GM23248 (cell line): Measurements from ENCODE around the gene ARNT2.

Experiments
- EZH2 ChIP-seq: fragments of 200-600 bp; sonication (generic); IDR thresholded peaks from 2 replicates; pipeline ENCODE4 v1.6.1; 2018; ENCODE audit warnings: antibody characterized with exemption, mild to moderate bottlenecking; ENCODE audit not compliant: insufficient read depth, poor library complexity, severe bottlenecking
- EZH2phosphoT487 ChIP-seq: fragments of 200-600 bp; sonication (generic); IDR thresholded peaks from 2 replicates; pipeline ENCODE4 v1.6.1; 2018; ENCODE audit warnings: antibody characterized with exemption, moderate library complexity, mild to moderate bottlenecking, low read depth; ENCODE audit not compliant: insufficient read depth

- no peak for TF ChIP-seq EZH2
- no peak for TF ChIP-seq EZH2phosphoT487
Measured at GRCh38 chr15:80636675-80637074, 232.5 kb downstream of the ARNT2 start.
